GM12878 (cell line): ENCODE measurements around the gene CSTB. TPM values are rescaled to one million over a fixed set of nuclear protein-coding genes. Genes with fewer than 3 reads are reported as not detected.

Experiments
- ATAC-seq: fragments of 200-7000 bp; cut with Tn5 transposase; 3 replicates; pipeline ENCODE4 v1.9.1; 2020; ENCODE audit warnings: mild to moderate bottlenecking, moderate library complexity
- BruUV-seq: library from RNA; stranded (reverse); fragments of 400-500 nt; replicated peaks from 2 replicates; lab custom pipeline; 2021; lab: Mats Ljungman, UMichigan
- CTCF ChIA-PET: fragments of 300-600 bp; sonication (Branson Sonifier 250); formaldehyde crosslinking; extraction: SDS; loops from one replicate; lab custom pipeline; 2021; ENCODE audit warnings: inconsistent platforms; lab: Yijun Ruan, JAX
- POLR2A ChIA-PET: fragments of 350-600 bp; formaldehyde crosslinking; extraction: SDS; loops from one replicate; lab custom pipeline; 2021; ENCODE audit warnings: inconsistent platforms; lab: Charles Lee
- RAD21 ChIA-PET: fragments of 300-600 bp; sonication (Branson Sonifier 250); formaldehyde crosslinking; loops from one replicate; lab custom pipeline; 2023; ENCODE audit warnings: antibody characterized with exemption; ENCODE audit not compliant: unreplicated experiment; lab: Charles Lee
- SMC1A ChIA-PET: fragments of 300-600 bp; sonication (Branson Sonifier 250); formaldehyde crosslinking; loops from one replicate; lab custom pipeline; 2023; ENCODE audit not compliant: unreplicated experiment, uncharacterized antibody; lab: Charles Lee
- DNase-seq: peaks from one replicate; pipeline ENCODE4 v3.0.0-alpha.2; 2011; ENCODE audit warnings: low read depth, low spot score
- FAIRE-seq: peaks from 3 replicates; lab custom pipeline; 2011; peaks lifted over from hg19 to GRCh38; lab: Jason Lieb, UNC
- H2AFZ ChIP-seq: 2 replicates; pipeline ENCODE4 v1.6.0; 2011; ENCODE audit warnings: low read depth, low read length, control low read depth; ENCODE audit not compliant: control insufficient read depth
- H3K27ac ChIP-seq: 2 replicates; pipeline ENCODE4 v1.5.1; 2011; ENCODE audit warnings: control low read depth; ENCODE audit not compliant: control insufficient read depth, insufficient read depth
- H3K27me3 ChIP-seq, 2 experiments: replicated peaks in 1 of 2; 2 replicates each; pipeline versions ENCODE4 v1.6.0 to v1.6.1; 2011; ENCODE audit warnings: low read length in 1 of 2; ENCODE audit not compliant: control insufficient read depth in 2 of 2, insufficient read depth in 2 of 2
- H3K36me3 ChIP-seq, 2 experiments: 2 replicates each; pipeline ENCODE4 v1.5.1; 2011; ENCODE audit warnings: low read length in 1 of 2; ENCODE audit not compliant: control insufficient read depth in 2 of 2, insufficient read depth in 2 of 2
- H3K4me1 ChIP-seq: 2 replicates; pipeline ENCODE4 v1.6.1; 2011; ENCODE audit warnings: mild to moderate bottlenecking, low read length, moderate library complexity, mixed read lengths; ENCODE audit not compliant: control insufficient read depth, insufficient read depth
- H3K4me2 ChIP-seq: 2 replicates; pipeline ENCODE4 v1.6.0; 2011; ENCODE audit warnings: control low read depth; ENCODE audit not compliant: control insufficient read depth, insufficient read depth
- H3K4me3 ChIP-seq: fragments of 200-600 bp; sonication (generic); 2 replicates; pipeline ENCODE4 v1.5.1; 2016
- H3K79me2 ChIP-seq: 2 replicates; pipeline ENCODE4 v1.6.0; 2011; ENCODE audit warnings: low read length; ENCODE audit not compliant: control insufficient read depth, insufficient read depth
- H3K9ac ChIP-seq: 2 replicates; pipeline ENCODE4 v1.8.0; 2011; ENCODE audit warnings: low read length, control low read depth, mixed read lengths; ENCODE audit not compliant: control insufficient read depth, insufficient read depth
- H3K9me3 ChIP-seq: replicated peaks from 3 replicates; pipeline ENCODE4 v1.5.1; 2011; ENCODE audit warnings: mild to moderate bottlenecking, low read length; ENCODE audit not compliant: control insufficient read depth, insufficient read depth
- H4K20me1 ChIP-seq: 2 replicates; pipeline ENCODE4 v1.6.0; 2011; ENCODE audit not compliant: control insufficient read depth, insufficient read depth
- ASH2L ChIP-seq: fragments of 300-600, 200-600 bp; sonication (generic); IDR thresholded peaks from 2 replicates; pipeline ENCODE4 v1.6.1; 2017; ENCODE audit warnings: low read depth, mild to moderate bottlenecking, borderline replicate concordance
- CEBPB ChIP-seq, 2 experiments: fragments of 150-350 bp in 1 of 2; IDR thresholded peaks; 2 replicates each; pipeline ENCODE4 v1.6.1; 2012 to 2014; ENCODE audit warnings: low read depth in 2 of 2, low read length in 2 of 2, borderline replicate concordance in 1 of 2, inconsistent platforms in 1 of 2
- CHD4 ChIP-seq: fragments of 200-600 bp; sonication (generic); IDR thresholded peaks from 2 replicates; pipeline ENCODE4 v1.6.1; 2016; ENCODE audit warnings: mild to moderate bottlenecking
- DPF2 ChIP-seq: fragments of 450-650 bp; IDR thresholded peaks from 2 replicates; pipeline ENCODE4 v1.6.1; 2017; ENCODE audit warnings: mild to moderate bottlenecking
- ELK1 ChIP-seq: IDR thresholded peaks from 2 replicates; pipeline ENCODE4 v1.6.1; 2012; ENCODE audit warnings: low read depth, low read length, improper control_type of control experiment
- ESRRA ChIP-seq: IDR thresholded peaks from 2 replicates; pipeline ENCODE4 v1.6.1; 2012; ENCODE audit warnings: mild to moderate bottlenecking, low read length, improper control_type of control experiment
- EZH2 ChIP-seq: IDR thresholded peaks from 2 replicates; pipeline ENCODE4 v1.6.1; 2012; ENCODE audit warnings: low read depth, mild to moderate bottlenecking, control low read depth, inconsistent platforms, low read length, borderline replicate concordance; ENCODE audit not compliant: control insufficient read depth
- FOS ChIP-seq: IDR thresholded peaks from 3 replicates; pipeline ENCODE4 v1.6.1; 2011; ENCODE audit warnings: borderline replicate concordance; ENCODE audit not compliant: insufficient read length; ENCODE audit errors: extremely low read depth
- HDGF ChIP-seq: fragments of 450-650 bp; IDR thresholded peaks from 2 replicates; pipeline ENCODE4 v1.6.1; 2016; ENCODE audit warnings: antibody characterized with exemption
- IKZF1 ChIP-seq: fragments of 450-650 bp; conservative IDR thresholded peaks from 2 replicates; pipeline ENCODE4 v1.6.1; 2017; ENCODE audit warnings: antibody characterized with exemption, mild to moderate bottlenecking
- IRF3 ChIP-seq: fragments of 450-650 bp; IDR thresholded peaks from 2 replicates; pipeline ENCODE4 v1.6.1; 2014; ENCODE audit warnings: mild to moderate bottlenecking
- IRF5 ChIP-seq: fragments of 450-650 bp; IDR thresholded peaks from 2 replicates; pipeline ENCODE4 v1.6.1; 2017; ENCODE audit warnings: borderline replicate concordance
- POLR2AphosphoS5 ChIP-seq: IDR thresholded peaks from 2 replicates; pipeline ENCODE4 v1.6.1; 2011; ENCODE audit warnings: mild to moderate bottlenecking, low read length, inconsistent platforms
- RAD51 ChIP-seq: fragments of 450-650 bp; IDR thresholded peaks from 2 replicates; pipeline ENCODE4 v1.6.1; 2016; ENCODE audit warnings: moderate library complexity, mild to moderate bottlenecking, inconsistent platforms
- SP1 ChIP-seq: IDR thresholded peaks from one replicate; pipeline ENCODE4 v1.6.1; 2011; ENCODE audit warnings: low read depth, low read length
- SREBF1 ChIP-seq: IDR thresholded peaks from 2 replicates; pipeline ENCODE4 v1.6.1; 2012; ENCODE audit warnings: mild to moderate bottlenecking, low read length
- USF2 ChIP-seq: IDR thresholded peaks from 2 replicates; pipeline ENCODE4 v1.6.1; 2011; ENCODE audit warnings: low read depth, low read length, improper control_type of control experiment, borderline replicate concordance
- ZNF384 ChIP-seq: IDR thresholded peaks from 2 replicates; pipeline ENCODE4 v1.6.1; 2012; ENCODE audit warnings: low read depth, mild to moderate bottlenecking, low read length, improper control_type of control experiment, borderline replicate concordance
- WGBS: methylation state at CpG from one replicate; pipeline ENCODE4 v1.1.6; 2016; ENCODE audit warnings: low lambda C conversion rate; ENCODE audit not compliant: insufficient replicate concordance, insufficient coverage; ENCODE audit errors: missing lambda C conversion rate; 5-methylcytosine and 5-hydroxymethylcytosine counted together
- in situ Hi-C: fragments of 300-500 bp; cut with MboI; formaldehyde crosslinking; loops from 9 replicates; pipeline ENCODE4 v1.14.3; 2018; ENCODE audit warnings: mixed read lengths
- intact Hi-C: fragments of 100-400 bp; cut with micrococcal nuclease; formaldehyde crosslinking; loops from one replicate; pipeline ENCODE4 v1.14.2; 2022; ENCODE audit not compliant: unreplicated experiment
- polyA plus RNA-seq, 11 experiments: library from polyadenylated mRNA; depleted of rRNA in 4 of 11; unstranded in 6 of 11; stranded (reverse) in 5 of 11; fragments of >200 nt; fragmentation: Nextera tagmentation in 4 of 11; fragmentation: Illumina TruSeq in 1 of 11; extraction: Ambion mirVana in 4 of 11; extraction: Trizol in 1 of 11; gene quantifications; 1 replicate in 1 of 11; 2 replicates in 10 of 11; pipeline versions ENCODE4 v1.2.1 to v1.2.3, GENCODE V29; 2011 to 2016; ENCODE audit warnings: inconsistent platforms in 2 of 11, missing spikeins in 2 of 11, low read depth in 1 of 11
- total RNA-seq, 4 experiments: library from RNA; depleted of rRNA in 3 of 4; stranded (reverse); fragments of >200 nt in 3 of 4; fragmentation: Illumina TruSeq in 1 of 4; extraction: Trizol in 1 of 4; gene quantifications; 2 replicates each; pipeline versions ENCODE4 v1.2.1 to v1.2.3, GENCODE V29; 2013 to 2021

Gene CSTB
- total and polyA plus RNA-seq, 10 of the 15 experiments (the other 5 are each of a cell fraction or from before 2014, with no cell fraction given) = 12.5 to 82.7 (median 41.9) TPM

GRCh38 chr21:43809853-43810504 lies 33.9 kb upstream of the CSTB start:
- RAD21 ChIA-PET = interaction anchor here (0.7 to 3.6 kb wide), 6 partner anchors 53 to 129 kb away, joined by 3 to 21 read pairs (median 4); no protein-coding TSS in a partner anchor
- BruUV-seq = no TSS peak
- TF ChIP-seq IRF5 (no peak), FOS (no peak), ELK1 (no peak), EZH2 (no peak), IKZF1 (no peak), ESRRA (no peak), USF2 (no peak), HDGF (no peak), RAD51 (0 out of 2 replicates have a peak, but pooled peaks have one; percentile 13), SP1 (no peak), CHD4 (no peak), IRF3 (no peak), DPF2 (peak; percentile 30; the same call in 1 of the 2 replicates), CEBPB (IDR thresholded peaks at IDR 0.05; ENCODE audit: borderline replicate concordance in 1 of 2, low read depth in 2 of 2, low read length in 2 of 2) (no peak), SREBF1 (no peak), ZNF384 (no peak), ASH2L (no peak), POLR2AphosphoS5 (peak; percentile 61)

More at GRCh38 chr21:43809853-43810504, 33.9 kb upstream of the CSTB start:
- intact Hi-C loops (loop anchor here (1.0 kb wide), 1 partner anchor 129 kb away; no protein-coding TSS in a partner anchor), in situ Hi-C loops (loop anchor here (5.0 kb wide), 2 partner anchors 112 to 167 kb away; no protein-coding TSS in a partner anchor)
- FAIRE-seq (no peak), DNase-seq (no peak), ATAC-seq (no peak)
- Histone ChIP-seq H3K27me3 (no peaks in the 10 kb centered on the region), H3K36me3 (peaks cover 0 to 2% of the 10 kb centered on the region in 2 experiments; a peak in 2 of 4 replicates), H2AFZ (no peak overlapping the region), H3K79me2 (peaks cover 7% of the 10 kb centered on the region), H3K4me1 (peaks cover 48% of the 10 kb centered on the region), H3K9ac (no peak overlapping the region), H4K20me1 (no peaks in the 10 kb centered on the region), H3K9me3 (no peaks in the 10 kb centered on the region), H3K4me2 (no peak overlapping the region), H3K27ac (no peak overlapping the region), H3K4me3 (no peak overlapping the region)
- SMC1A ChIA-PET = interaction anchor here (1.0 to 3.3 kb wide), 5 partner anchors 9 to 165 kb away, joined by 3 to 16 read pairs (median 3); no protein-coding TSS in a partner anchor
- 56% methylated on average over 20 of the region's 26 CpGs for WGBS
- POLR2A ChIA-PET = interaction anchor here (0.9 to 1.1 kb wide), 2 partner anchors 27 to 163 kb away, joined by 3 read pairs; no protein-coding TSS in a partner anchor
- CTCF ChIA-PET = interaction anchor here (0.5 to 4.5 kb wide), 5 partner anchors 54 to 166 kb away, joined by 3 to 39 read pairs (median 5); no protein-coding TSS in a partner anchor
